Psoas muscle (tissue), 8 donors: ENCODE data around the gene MUL1. TPM values are rescaled to one million over a fixed set of nuclear protein-coding genes. Genes with fewer than 3 reads are reported as not detected.

Source experiments
- ATAC-seq, 4 donors: fragments of 200-7000 bp; cut with Tn5 transposase; one replicate each; pipeline ENCODE4 v1.9.1; 2020; ENCODE audit warnings: moderate library complexity in 3 of 4, mild to moderate bottlenecking in 2 of 4
- DNase-seq, 2 donors: peaks; one replicate each; pipeline ENCODE4 v3.0.0-alpha.2; 2020
- H3K27ac ChIP-seq: fragments of 200-600 bp; one replicate; pipeline ENCODE4 v1.8.0; 2022
- H3K27me3 ChIP-seq, 3 donors: fragments of 200-600 bp in 1 of 3; one replicate each; pipeline versions ENCODE4 v1.6.1 to v1.8.0; 2013 to 2022; ENCODE audit warnings: low read length in 2 of 3, mild to moderate bottlenecking in 2 of 3, moderate library complexity in 1 of 3; ENCODE audit not compliant: insufficient read depth in 3 of 3
- H3K36me3 ChIP-seq, 2 donors: fragments of 200-600 bp in 1 of 2; one replicate each; pipeline versions ENCODE4 v1.6.1 to v1.8.0; 2013 to 2022; ENCODE audit warnings: low read depth in 1 of 2, mild to moderate bottlenecking in 1 of 2, moderate library complexity in 1 of 2; ENCODE audit not compliant: insufficient read depth in 1 of 2
- H3K4me1 ChIP-seq: fragments of 200-600 bp; one replicate; pipeline ENCODE4 v1.8.0; 2022
- H3K4me3 ChIP-seq: fragments of 200-600 bp; one replicate; pipeline ENCODE4 v1.8.0; 2022; ENCODE audit warnings: mild to moderate bottlenecking
- H3K9me3 ChIP-seq: fragments of 200-600 bp; one replicate; pipeline ENCODE4 v1.8.0; 2022
- CTCF ChIP-seq: fragments of 200-600 bp; IDR thresholded peaks from one replicate; pipeline ENCODE4 v1.8.0; 2022; ENCODE audit warnings: antibody characterized with exemption
- WGBS, 3 donors: extraction: QIAGEN DNeasy Blood & Tissue Kit; methylation state at CpG; one replicate each; pipeline versions ENCODE4 v1.1.6 to v1.1.7; 2013; 5-methylcytosine and 5-hydroxymethylcytosine counted together
- intact Hi-C, 2 donors: fragments of 100-400 bp; cut with DNase I; formaldehyde crosslinking; loops; one replicate each; pipeline versions ENCODE4 v1.11.0 to v1.14.2; 2022
- polyA plus RNA-seq, 3 donors: library from polyadenylated mRNA; stranded (reverse); fragments of 200-250 nt; gene quantifications; one replicate each; pipeline ENCODE4 v1.2.3, GENCODE V29; 2013
- total RNA-seq, 4 donors: library from RNA; stranded (reverse); fragmentation: NEBNext Ultra II Directional in 2 of 4; extraction: Animal tissue kit (Norgen Biotek cat#: 25700) in 2 of 4; gene quantifications; one replicate each; pipeline versions ENCODE4 v1.2.1 to v1.2.4, GENCODE V29; 2021 to 2023
- donor health status: healthy with polysubstance abuse.
- donor health status: DM: no; HTN: no; CAD: no; lungs with moderate emphysema.
- donor health status: Bipolar disorder and iron deficiency.
- donor health status: healthy.
- donor health status: DM: yes; HTN: yes; CAD: no.
- donor health status: DM: no; HTN: no; CAD: no.
- donor health status: DM: no; HTN: no; CAD: no.
- donor health status: DM: yes; HTN: yes; CAD: no.

Gene MUL1
- total and polyA plus RNA-seq, 7 donors, result 23.0 to 48.0 (median 42.3) TPM

- 71 to 75% (median 73%) methylated on average over 4 of the region's 4 CpGs for WGBS, 3 donors
- Histone ChIP-seq H3K4me3 (no peak overlapping the region), H3K27ac (no peak overlapping the region), H3K4me1 (no peaks in the 10 kb centered on the region), H3K27me3 (peaks cover 0 to 39% (median 9%) of the 10 kb centered on the region in 3 donors), H3K36me3 (no peaks in the 10 kb centered on the region), H3K9me3 (no peaks in the 10 kb centered on the region)
- intact Hi-C loops, result no loop called here
- no peak for DNase-seq
- ATAC-seq, result no peak
- no peak for TF ChIP-seq CTCF
Observed at GRCh38 chr1:20449735-20450311, 58.1 kb downstream of the MUL1 start.

Other genes starting within 250 kb of the MUL1 start
- under 1 TPM in 2 of 4 donors, not detected in 2; 0.12 to 0.17 TPM for gene VWA5B1, start 217.3 kb downstream of the MUL1 start, total RNA-seq
- gene VWA5B1, start 217.3 kb downstream of the MUL1 start, polyA plus RNA-seq, result under 1 TPM in 1 of 3 donors, not detected in 2; under 0.01 TPM
- 1 to 10 TPM; 3.6 to 6.5 (median 4.9) TPM for gene CAMK2N1, start 21.9 kb downstream of the MUL1 start, total RNA-seq
- gene CAMK2N1, start 21.9 kb downstream of the MUL1 start, polyA plus RNA-seq, result 1 to 10 TPM; 2.2 to 7.9 (median 2.4) TPM
- 1 to 10 TPM in 1 of 4 donors, under 1 TPM in 3; 0.25 to 1.2 (median 0.56) TPM for gene FAM43B, start 44.4 kb upstream of the MUL1 start, total RNA-seq
- under 1 TPM; 0.05 to 0.74 (median 0.08) TPM for gene FAM43B, start 44.4 kb upstream of the MUL1 start, polyA plus RNA-seq
- gene CDA, start 80.9 kb upstream of the MUL1 start, total RNA-seq, result 1 to 10 TPM; 1.0 to 2.0 (median 1.8) TPM
- gene CDA, start 80.9 kb upstream of the MUL1 start, polyA plus RNA-seq, result 1 to 10 TPM; 1.2 to 2.5 (median 1.2) TPM
- 100 to 1,000 TPM; 219 to 416 (median 390) TPM for gene PINK1, start 125.3 kb upstream of the MUL1 start, total RNA-seq
- gene PINK1, start 125.3 kb upstream of the MUL1 start, polyA plus RNA-seq, result 100 to 1,000 TPM; 218 to 506 (median 276) TPM
- 10 to 100 TPM; 43.0 to 70.2 (median 61.7) TPM for gene DDOST, start 153.2 kb upstream of the MUL1 start, total RNA-seq
- 10 to 100 TPM; 63.3 to 97.1 (median 87.7) TPM for gene DDOST, start 153.2 kb upstream of the MUL1 start, polyA plus RNA-seq
- 1 to 10 TPM; 1.1 to 3.4 (median 1.2) TPM for gene KIF17, start 209.9 kb upstream of the MUL1 start, total RNA-seq
- gene KIF17, start 209.9 kb upstream of the MUL1 start, polyA plus RNA-seq, result 1 to 10 TPM; 1.5 to 2.0 (median 1.7) TPM
- gene SH2D5, start 224.6 kb upstream of the MUL1 start, total RNA-seq, result 1 to 10 TPM in 2 of 4 donors, under 1 TPM in 2; 0.09 to 2.6 (median 1.3) TPM
- gene SH2D5, start 224.6 kb upstream of the MUL1 start, polyA plus RNA-seq, result 10 to 100 TPM in 1 of 3 donors, 1 to 10 TPM in 1, under 1 TPM in 1; 0.86 to 27.9 (median 2.8) TPM